ENCODE data around the gene CH25H. TPM values are rescaled to one million over a fixed set of nuclear protein-coding genes. Genes with fewer than 3 reads are reported as not detected.

Gene CH25H
- polyA plus RNA-seq, 2 donors: 2.8 to 9.0 TPM

GRCh38 chr10:89245802-89246201, 38.7 kb upstream of the CH25H start:
- Histone ChIP-seq H3K4me1 (ENCODE audit: control insufficient read depth in 2 of 2, insufficient read depth in 2 of 2, low read length in 1 of 2) (peaks cover 0 to 3% of the 10 kb centered on the region in 2 donors), H3K27me3 (ENCODE audit: control insufficient read depth in 1 of 2, insufficient read depth in 2 of 2, low read length in 2 of 2) (no peaks in the 10 kb centered on the region), H3K36me3 (ENCODE audit: control insufficient read depth in 2 of 2, insufficient read depth in 2 of 2, low read length in 1 of 2) (peaks cover 0 to 4% of the 10 kb centered on the region in 2 donors), H3K27ac (ENCODE audit: low read depth in 2 of 2, low read length in 1 of 2) (no peak overlapping the region), H3K9me3 (ENCODE audit: control insufficient read depth in 2 of 2, insufficient read depth in 1 of 2, low read depth in 1 of 2, low read length in 1 of 2) (no peaks in the 10 kb centered on the region), H3K4me3 (ENCODE audit: low read depth in 1 of 2, low read length in 2 of 2) (no peak overlapping the region)
- WGBS, 2 donors: 76 to 77% methylated on average over 4 of the region's 4 CpGs

- no peak overlapping the region for H3K4me3 ChIP-seq (ENCODE audit: low read depth in 1 of 2, low read length in 2 of 2)
- 66 to 70% methylated on average over 8 of the region's 8 CpGs for WGBS, 2 donors
- H3K36me3 ChIP-seq (ENCODE audit: control insufficient read depth in 2 of 2, insufficient read depth in 2 of 2, low read length in 1 of 2): peaks cover 7% of the 10 kb centered on the region in 2 donors
- H3K4me1 ChIP-seq (ENCODE audit: control insufficient read depth in 2 of 2, insufficient read depth in 2 of 2, low read length in 1 of 2): peaks cover 0 to 3% of the 10 kb centered on the region in 2 donors
- H3K27me3 ChIP-seq (ENCODE audit: control insufficient read depth in 1 of 2, insufficient read depth in 2 of 2, low read length in 2 of 2): no peaks in the 10 kb centered on the region
- H3K9me3 ChIP-seq (ENCODE audit: control insufficient read depth in 2 of 2, insufficient read depth in 1 of 2, low read depth in 1 of 2, low read length in 1 of 2): no peaks in the 10 kb centered on the region
- H3K27ac ChIP-seq (ENCODE audit: low read depth in 2 of 2, low read length in 1 of 2): no peak overlapping the region
These were observed 35.9 kb upstream of the CH25H start for GRCh38 chr10:89242840-89243568.

- H3K4me1 ChIP-seq (ENCODE audit: control insufficient read depth in 2 of 2, insufficient read depth in 2 of 2, low read length in 1 of 2): peaks cover 0 to 3% of the 10 kb centered on the region in 2 donors
- no peak overlapping the region for H3K4me3 ChIP-seq (ENCODE audit: low read depth in 1 of 2, low read length in 2 of 2)
- peaks cover 7% of the 10 kb centered on the region in 2 donors for H3K36me3 ChIP-seq (ENCODE audit: control insufficient read depth in 2 of 2, insufficient read depth in 2 of 2, low read length in 1 of 2)
- peak overlapping the region; percentile 5 to 40 for H3K27ac ChIP-seq (ENCODE audit: low read depth in 2 of 2, low read length in 1 of 2)
- no peaks in the 10 kb centered on the region for H3K9me3 ChIP-seq (ENCODE audit: control insufficient read depth in 2 of 2, insufficient read depth in 1 of 2, low read depth in 1 of 2, low read length in 1 of 2)
- H3K27me3 ChIP-seq (ENCODE audit: control insufficient read depth in 1 of 2, insufficient read depth in 2 of 2, low read length in 2 of 2): no peaks in the 10 kb centered on the region
These were observed 35.2 kb upstream of the CH25H start for GRCh38 chr10:89242345-89242684.

GRCh38 chr10:89241486-89242344, 34.6 kb upstream of the CH25H start:
- no peak overlapping the region for H3K4me3 ChIP-seq (ENCODE audit: low read depth in 1 of 2, low read length in 2 of 2)
- WGBS, 2 donors: 47 to 62% methylated on average over 3 of the region's 3 CpGs
- H3K9me3 ChIP-seq (ENCODE audit: control insufficient read depth in 2 of 2, insufficient read depth in 1 of 2, low read depth in 1 of 2, low read length in 1 of 2): no peaks in the 10 kb centered on the region
- no peaks in the 10 kb centered on the region for H3K27me3 ChIP-seq (ENCODE audit: control insufficient read depth in 1 of 2, insufficient read depth in 2 of 2, low read length in 2 of 2)
- peaks cover 7% of the 10 kb centered on the region in 2 donors for H3K36me3 ChIP-seq (ENCODE audit: control insufficient read depth in 2 of 2, insufficient read depth in 2 of 2, low read length in 1 of 2)
- peaks cover 0 to 3% of the 10 kb centered on the region in 2 donors for H3K4me1 ChIP-seq (ENCODE audit: control insufficient read depth in 2 of 2, insufficient read depth in 2 of 2, low read length in 1 of 2)
- peak overlapping the region; percentile 5 to 40 for H3K27ac ChIP-seq (ENCODE audit: low read depth in 2 of 2, low read length in 1 of 2)

GRCh38 chr10:89241026-89241425, 33.9 kb upstream of the CH25H start:
- peak overlapping the region in 1 of 2 donors; percentile 40 for H3K27ac ChIP-seq (ENCODE audit: low read depth in 2 of 2, low read length in 1 of 2)
- H3K27me3 ChIP-seq (ENCODE audit: control insufficient read depth in 1 of 2, insufficient read depth in 2 of 2, low read length in 2 of 2): no peaks in the 10 kb centered on the region
- peaks cover 0 to 3% of the 10 kb centered on the region in 2 donors for H3K4me1 ChIP-seq (ENCODE audit: control insufficient read depth in 2 of 2, insufficient read depth in 2 of 2, low read length in 1 of 2)
- H3K4me3 ChIP-seq (ENCODE audit: low read depth in 1 of 2, low read length in 2 of 2): no peak overlapping the region
- WGBS, 2 donors: 82 to 88% methylated on average over 3 of the region's 3 CpGs
- H3K36me3 ChIP-seq (ENCODE audit: control insufficient read depth in 2 of 2, insufficient read depth in 2 of 2, low read length in 1 of 2): peaks cover 7% of the 10 kb centered on the region in 2 donors
- no peaks in the 10 kb centered on the region for H3K9me3 ChIP-seq (ENCODE audit: control insufficient read depth in 2 of 2, insufficient read depth in 1 of 2, low read depth in 1 of 2, low read length in 1 of 2)

GRCh38 chr10:89240519-89240918, 33.4 kb upstream of the CH25H start:
- Histone ChIP-seq H3K9me3 (ENCODE audit: control insufficient read depth in 2 of 2, insufficient read depth in 1 of 2, low read depth in 1 of 2, low read length in 1 of 2) (no peaks in the 10 kb centered on the region), H3K4me1 (ENCODE audit: control insufficient read depth in 2 of 2, insufficient read depth in 2 of 2, low read length in 1 of 2) (peaks cover 0 to 3% of the 10 kb centered on the region in 2 donors), H3K27me3 (ENCODE audit: control insufficient read depth in 1 of 2, insufficient read depth in 2 of 2, low read length in 2 of 2) (no peaks in the 10 kb centered on the region), H3K4me3 (ENCODE audit: low read depth in 1 of 2, low read length in 2 of 2) (no peak overlapping the region), H3K27ac (ENCODE audit: low read depth in 2 of 2, low read length in 1 of 2) (no peak overlapping the region), H3K36me3 (ENCODE audit: control insufficient read depth in 2 of 2, insufficient read depth in 2 of 2, low read length in 1 of 2) (peaks cover 7% of the 10 kb centered on the region in 2 donors)
- WGBS, 2 donors: 91 to 92% methylated on average over 3 of the region's 3 CpGs

GRCh38 chr10:89238956-89239644, 32.0 kb upstream of the CH25H start:
- H3K27me3 ChIP-seq (ENCODE audit: control insufficient read depth in 1 of 2, insufficient read depth in 2 of 2, low read length in 2 of 2): no peaks in the 10 kb centered on the region
- H3K4me3 ChIP-seq (ENCODE audit: low read depth in 1 of 2, low read length in 2 of 2): no peak overlapping the region
- H3K4me1 ChIP-seq (ENCODE audit: control insufficient read depth in 2 of 2, insufficient read depth in 2 of 2, low read length in 1 of 2): peaks cover 0 to 3% of the 10 kb centered on the region in 2 donors
- H3K36me3 ChIP-seq (ENCODE audit: control insufficient read depth in 2 of 2, insufficient read depth in 2 of 2, low read length in 1 of 2): peaks cover 10 to 12% of the 10 kb centered on the region in 2 donors
- H3K9me3 ChIP-seq (ENCODE audit: control insufficient read depth in 2 of 2, insufficient read depth in 1 of 2, low read depth in 1 of 2, low read length in 1 of 2): no peaks in the 10 kb centered on the region
- H3K27ac ChIP-seq (ENCODE audit: low read depth in 2 of 2, low read length in 1 of 2): no peak overlapping the region
- WGBS, 2 donors: 87 to 92% methylated on average over 5 of the region's 5 CpGs

- no peaks in the 10 kb centered on the region for H3K9me3 ChIP-seq (ENCODE audit: control insufficient read depth in 2 of 2, insufficient read depth in 1 of 2, low read depth in 1 of 2, low read length in 1 of 2)
- peaks cover 8 to 13% of the 10 kb centered on the region in 2 donors for H3K36me3 ChIP-seq (ENCODE audit: control insufficient read depth in 2 of 2, insufficient read depth in 2 of 2, low read length in 1 of 2)
- peaks cover 0 to 3% of the 10 kb centered on the region in 2 donors for H3K4me1 ChIP-seq (ENCODE audit: control insufficient read depth in 2 of 2, insufficient read depth in 2 of 2, low read length in 1 of 2)
- H3K27ac ChIP-seq (ENCODE audit: low read depth in 2 of 2, low read length in 1 of 2): no peak overlapping the region
- H3K4me3 ChIP-seq (ENCODE audit: low read depth in 1 of 2, low read length in 2 of 2): no peak overlapping the region
- H3K27me3 ChIP-seq (ENCODE audit: control insufficient read depth in 1 of 2, insufficient read depth in 2 of 2, low read length in 2 of 2): no peaks in the 10 kb centered on the region
These were observed 30.7 kb upstream of the CH25H start for GRCh38 chr10:89237849-89238248.

GRCh38 chr10:89236226-89236797, 29.2 kb upstream of the CH25H start:
- Histone ChIP-seq H3K36me3 (ENCODE audit: control insufficient read depth in 2 of 2, insufficient read depth in 2 of 2, low read length in 1 of 2) (peaks cover 8 to 13% of the 10 kb centered on the region in 2 donors), H3K27ac (ENCODE audit: low read depth in 2 of 2, low read length in 1 of 2) (no peak overlapping the region), H3K4me1 (ENCODE audit: control insufficient read depth in 2 of 2, insufficient read depth in 2 of 2, low read length in 1 of 2) (peaks cover 0 to 3% of the 10 kb centered on the region in 2 donors), H3K27me3 (ENCODE audit: control insufficient read depth in 1 of 2, insufficient read depth in 2 of 2, low read length in 2 of 2) (no peaks in the 10 kb centered on the region), H3K9me3 (ENCODE audit: control insufficient read depth in 2 of 2, insufficient read depth in 1 of 2, low read depth in 1 of 2, low read length in 1 of 2) (no peaks in the 10 kb centered on the region), H3K4me3 (ENCODE audit: low read depth in 1 of 2, low read length in 2 of 2) (no peak overlapping the region)
- 81% methylated on average over 4 of the region's 4 CpGs for WGBS, 2 donors
